Vagina (tissue), 2 donors: ENCODE measurements around the gene MRPL27.

ENCODE experiments used
- POLR2A ChIP-seq, 2 donors: fragments of 450-650 bp; IDR thresholded peaks; one replicate each; pipeline ENCODE4 v1.6.1; 2017; ENCODE audit warnings: antibody characterized with exemption in 2 of 2, mild to moderate bottlenecking in 2 of 2, moderate library complexity in 2 of 2
- TF ChIP-seq, protein P1 (sequence below), 3 experiments: fragments of 450-650 bp in 2 of 3; fragments of 200-600 bp in 1 of 3; sonication (generic) in 1 of 3; IDR thresholded peaks; one replicate each; pipeline ENCODE4 v1.5.1; 2017 to 2019; ENCODE audit warnings: antibody characterized with exemption in 3 of 3, mild to moderate bottlenecking in 2 of 3, moderate library complexity in 2 of 3

DNA sequence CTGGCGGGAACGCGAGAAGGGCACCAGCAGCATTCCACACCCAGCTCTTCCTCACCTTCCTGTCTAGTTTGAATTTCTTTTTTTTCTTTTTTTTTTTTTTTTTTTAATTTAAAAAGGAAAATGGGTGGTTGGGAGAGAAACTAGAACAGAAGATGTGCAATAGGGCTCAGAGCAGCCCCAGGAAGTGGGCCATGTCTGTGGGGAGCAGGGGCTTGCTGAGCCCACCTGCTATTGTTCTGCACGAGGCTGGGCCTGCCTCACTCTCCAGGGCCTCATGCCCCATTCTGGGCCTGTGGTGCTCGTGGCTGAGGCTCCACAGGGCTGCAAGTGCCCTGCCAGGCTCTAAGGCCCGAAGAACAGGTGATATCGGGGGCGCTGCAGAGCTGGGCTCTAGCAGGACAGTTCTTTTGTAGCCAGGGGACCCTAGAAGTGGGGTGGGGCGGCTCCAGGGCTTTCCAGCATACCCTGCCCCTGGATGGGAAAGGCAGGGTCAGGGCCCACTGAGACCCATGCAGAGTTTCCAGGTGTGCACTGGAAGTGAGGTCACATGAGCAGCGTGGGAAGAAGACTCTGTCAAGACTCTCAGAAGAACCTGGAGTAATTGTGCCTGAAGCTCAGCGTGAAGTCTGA lies 12.4 kb downstream of the MRPL27 start:
- TF ChIP-seq, protein P1, sequence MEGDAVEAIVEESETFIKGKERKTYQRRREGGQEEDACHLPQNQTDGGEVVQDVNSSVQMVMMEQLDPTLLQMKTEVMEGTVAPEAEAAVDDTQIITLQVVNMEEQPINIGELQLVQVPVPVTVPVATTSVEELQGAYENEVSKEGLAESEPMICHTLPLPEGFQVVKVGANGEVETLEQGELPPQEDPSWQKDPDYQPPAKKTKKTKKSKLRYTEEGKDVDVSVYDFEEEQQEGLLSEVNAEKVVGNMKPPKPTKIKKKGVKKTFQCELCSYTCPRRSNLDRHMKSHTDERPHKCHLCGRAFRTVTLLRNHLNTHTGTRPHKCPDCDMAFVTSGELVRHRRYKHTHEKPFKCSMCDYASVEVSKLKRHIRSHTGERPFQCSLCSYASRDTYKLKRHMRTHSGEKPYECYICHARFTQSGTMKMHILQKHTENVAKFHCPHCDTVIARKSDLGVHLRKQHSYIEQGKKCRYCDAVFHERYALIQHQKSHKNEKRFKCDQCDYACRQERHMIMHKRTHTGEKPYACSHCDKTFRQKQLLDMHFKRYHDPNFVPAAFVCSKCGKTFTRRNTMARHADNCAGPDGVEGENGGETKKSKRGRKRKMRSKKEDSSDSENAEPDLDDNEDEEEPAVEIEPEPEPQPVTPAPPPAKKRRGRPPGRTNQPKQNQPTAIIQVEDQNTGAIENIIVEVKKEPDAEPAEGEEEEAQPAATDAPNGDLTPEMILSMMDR (IDR thresholded peaks at IDR 0.05) = no peak
- TF ChIP-seq POLR2A (IDR thresholded peaks at IDR 0.05) = no peak
